Measurements from ENCODE around the gene ACTA2. TPM values are rescaled to one million over a fixed set of nuclear protein-coding genes. Genes with fewer than 3 reads are reported as not detected.

Gene ACTA2
- total RNA-seq, 1 experiment from 2014 or later: 25.4 TPM

DNA sequence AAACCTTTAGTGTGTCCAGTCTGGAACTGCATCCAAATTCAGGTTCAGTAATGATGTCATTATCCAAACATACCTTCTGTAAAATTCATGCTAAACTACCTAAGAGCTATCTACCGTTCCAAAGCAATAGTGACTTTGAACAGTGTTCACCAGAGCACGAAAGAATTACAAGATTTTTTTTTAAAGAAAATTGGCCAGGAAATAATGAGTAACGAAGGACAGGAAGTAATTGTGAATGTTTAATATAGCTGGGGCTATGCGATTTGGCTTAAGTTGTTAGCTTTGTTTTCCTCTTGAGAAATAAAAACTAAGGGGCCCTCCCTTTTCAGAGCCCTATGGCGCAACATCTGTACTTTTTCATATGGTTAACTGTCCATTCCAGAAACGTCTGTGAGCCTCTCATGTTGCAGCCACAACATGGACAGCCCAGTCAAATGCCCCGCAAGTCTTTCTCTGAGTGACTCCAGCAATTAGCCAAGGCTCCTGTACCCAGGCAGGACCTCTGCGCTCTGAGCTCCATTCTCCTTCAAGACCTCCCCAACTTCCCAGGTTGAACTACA, 37.3 kb upstream of the ACTA2 start:
- TF ChIP-seq, protein P1, sequence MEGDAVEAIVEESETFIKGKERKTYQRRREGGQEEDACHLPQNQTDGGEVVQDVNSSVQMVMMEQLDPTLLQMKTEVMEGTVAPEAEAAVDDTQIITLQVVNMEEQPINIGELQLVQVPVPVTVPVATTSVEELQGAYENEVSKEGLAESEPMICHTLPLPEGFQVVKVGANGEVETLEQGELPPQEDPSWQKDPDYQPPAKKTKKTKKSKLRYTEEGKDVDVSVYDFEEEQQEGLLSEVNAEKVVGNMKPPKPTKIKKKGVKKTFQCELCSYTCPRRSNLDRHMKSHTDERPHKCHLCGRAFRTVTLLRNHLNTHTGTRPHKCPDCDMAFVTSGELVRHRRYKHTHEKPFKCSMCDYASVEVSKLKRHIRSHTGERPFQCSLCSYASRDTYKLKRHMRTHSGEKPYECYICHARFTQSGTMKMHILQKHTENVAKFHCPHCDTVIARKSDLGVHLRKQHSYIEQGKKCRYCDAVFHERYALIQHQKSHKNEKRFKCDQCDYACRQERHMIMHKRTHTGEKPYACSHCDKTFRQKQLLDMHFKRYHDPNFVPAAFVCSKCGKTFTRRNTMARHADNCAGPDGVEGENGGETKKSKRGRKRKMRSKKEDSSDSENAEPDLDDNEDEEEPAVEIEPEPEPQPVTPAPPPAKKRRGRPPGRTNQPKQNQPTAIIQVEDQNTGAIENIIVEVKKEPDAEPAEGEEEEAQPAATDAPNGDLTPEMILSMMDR (IDR thresholded peaks at IDR 0.05; ENCODE audit: unreplicated experiment): no peak
- Mint-ChIP-seq H3K4me1 (ENCODE audit: insufficient read depth, unreplicated experiment) (peaks cover 17% of the 10 kb centered on the region), H3K27me3 (ENCODE audit: insufficient read depth, unreplicated experiment) (no peaks in the 10 kb centered on the region), H3K9me3 (ENCODE audit: unreplicated experiment) (no peaks in the 10 kb centered on the region), H3K27ac (ENCODE audit: low read depth, unreplicated experiment) (peak overlapping the region; percentile 93), H3K4me3 (ENCODE audit: unreplicated experiment) (peak overlapping the region; percentile 86), H3K36me3 (ENCODE audit: insufficient read depth, unreplicated experiment) (peaks cover 10% of the 10 kb centered on the region)
- ChIA-PET CTCF (interaction anchor here (0.7 to 10.6 kb wide), 17 partner anchors 10 to 228 kb away, joined by 3 to 252 read pairs (median 4); no protein-coding TSS in a partner anchor), POLR2A (interaction anchor here (0.6 to 7.7 kb wide), 68 partner anchors 8 to 1175 kb away, joined by 3 to 72 read pairs (median 4); partner anchors contain the start of genes ANKRD22, ATAD1, IFIT5 and LIPA)
- intact Hi-C loops (cut with micrococcal nuclease): loop anchor here (2.0 kb wide), 1 partner anchor 33 kb away; no protein-coding TSS in a partner anchor
- BruUV-seq (replicated peaks): TSS peak; percentile 53
- DNase-seq (ENCODE audit: unreplicated experiment): peak; percentile 93

DNA sequence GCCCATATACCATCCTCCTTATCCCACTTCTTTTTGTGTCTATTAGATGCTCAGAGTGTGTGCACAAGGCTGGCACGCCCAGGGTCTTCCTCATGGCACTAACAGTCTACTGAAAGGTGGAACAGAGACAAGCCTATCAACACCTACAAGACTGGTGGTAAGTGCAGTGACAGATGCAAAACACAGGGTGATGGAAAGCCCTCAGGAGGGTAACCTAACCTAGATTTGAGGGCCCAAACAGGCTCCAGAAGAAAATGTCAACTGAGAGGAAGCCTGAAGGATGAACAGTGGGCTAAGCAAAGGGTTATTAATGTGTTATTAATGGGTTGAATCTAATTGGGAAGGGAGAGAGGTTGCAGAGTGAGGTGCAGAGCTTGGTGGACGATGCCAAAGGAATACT, 36.9 kb upstream of the ACTA2 start:
- no peaks in the 10 kb centered on the region for H3K27me3 Mint-ChIP-seq (ENCODE audit: insufficient read depth, unreplicated experiment)
- no peak for DNase-seq (ENCODE audit: unreplicated experiment)
- POLR2A ChIA-PET: interaction anchor here (0.6 to 7.7 kb wide), 48 partner anchors 8 to 1175 kb away, joined by 3 to 72 read pairs (median 5); partner anchors contain the start of genes ANKRD22, ATAD1, LIPA and STAMBPL1
- no TSS peak for BruUV-seq (replicated peaks)
- CTCF ChIA-PET: interaction anchor here (0.7 to 10.6 kb wide), 8 partner anchors 11 to 228 kb away, joined by 3 to 252 read pairs (median 6); no protein-coding TSS in a partner anchor
- peak overlapping the region; percentile 93 for H3K27ac Mint-ChIP-seq (ENCODE audit: low read depth, unreplicated experiment)
- peaks cover 17% of the 10 kb centered on the region for H3K4me1 Mint-ChIP-seq (ENCODE audit: insufficient read depth, unreplicated experiment)
- no peaks in the 10 kb centered on the region for H3K9me3 Mint-ChIP-seq (ENCODE audit: unreplicated experiment)
- TF ChIP-seq, protein P1 (IDR thresholded peaks at IDR 0.05; ENCODE audit: unreplicated experiment): no peak
- intact Hi-C loops (cut with micrococcal nuclease): no loop called here
- H3K36me3 Mint-ChIP-seq (ENCODE audit: insufficient read depth, unreplicated experiment): peaks cover 10% of the 10 kb centered on the region
- peak overlapping the region; percentile 86 for H3K4me3 Mint-ChIP-seq (ENCODE audit: unreplicated experiment)

DNA sequence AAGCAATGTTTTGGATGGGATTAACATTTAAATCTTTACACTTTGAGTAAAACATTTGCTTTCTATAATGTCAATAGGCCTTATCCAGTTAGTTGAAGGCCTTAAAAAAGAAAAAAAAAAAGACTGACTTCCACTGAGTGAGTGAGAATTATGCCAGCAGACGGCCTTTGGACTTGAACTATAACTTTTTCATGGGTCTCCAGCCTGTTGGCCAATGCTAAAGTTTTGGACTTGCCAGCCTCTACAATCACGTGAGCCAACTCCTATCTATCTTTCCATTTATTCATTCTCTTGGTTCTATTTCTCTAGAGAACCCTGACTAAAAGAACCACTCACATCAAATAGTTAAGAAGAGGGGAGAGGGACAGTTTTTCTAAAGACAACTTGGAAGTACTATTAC, 35.3 kb upstream of the ACTA2 start:
- H3K27me3 Mint-ChIP-seq (ENCODE audit: insufficient read depth, unreplicated experiment): no peaks in the 10 kb centered on the region
- CTCF ChIA-PET: interaction anchor here (0.6 to 10.6 kb wide), 26 partner anchors 9 to 230 kb away, joined by 3 to 252 read pairs (median 6); no protein-coding TSS in a partner anchor

More for the DNA sequence above, 35.3 kb upstream of the ACTA2 start:
- intact Hi-C loops (cut with micrococcal nuclease): loop anchor here (1.0 kb wide), 2 partner anchors 53 to 153 kb away; no protein-coding TSS in a partner anchor
- Mint-ChIP-seq H3K36me3 (ENCODE audit: insufficient read depth, unreplicated experiment) (peaks cover 5% of the 10 kb centered on the region), H3K4me3 (ENCODE audit: unreplicated experiment) (no peak overlapping the region), H3K9me3 (ENCODE audit: unreplicated experiment) (no peaks in the 10 kb centered on the region), H3K4me1 (ENCODE audit: insufficient read depth, unreplicated experiment) (peaks cover 13% of the 10 kb centered on the region), H3K27ac (ENCODE audit: low read depth, unreplicated experiment) (no peak overlapping the region)
- TF ChIP-seq, protein P1 (IDR thresholded peaks at IDR 0.05; ENCODE audit: unreplicated experiment): no peak
- POLR2A ChIA-PET: interaction anchor here (0.7 to 7.7 kb wide), 8 partner anchors 9 to 107 kb away, joined by 3 to 63 read pairs (median 6); partner anchors contain the start of gene STAMBPL1
- no peak for DNase-seq (ENCODE audit: unreplicated experiment)
- no TSS peak for BruUV-seq (replicated peaks)
